ENCODE measurements around the gene COL6A2.
"Not testable (repeated sequence)": the region's sequence is repeated elsewhere in the genome, so short reads cannot be mapped to it uniquely, and the experiment has no call there.

The COL6A2 gene

GRCh38 chr21:46156678-46157077 lies 58.8 kb downstream of the COL6A2 start:
- no peak for DNase-seq (ENCODE audit: low spot score)

GRCh38 chr21:46157396-46157986 lies 59.6 kb downstream of the COL6A2 start:
- no peak for DNase-seq (ENCODE audit: low spot score)

- no peak for DNase-seq (ENCODE audit: low spot score)
Observed at GRCh38 chr21:46157987-46158451, 60.1 kb downstream of the COL6A2 start.

- DNase-seq (ENCODE audit: low spot score): no peak
Observed at GRCh38 chr21:46158666-46159300, 60.9 kb downstream of the COL6A2 start.

GRCh38 chr21:46159390-46159789 lies 61.5 kb downstream of the COL6A2 start:
- no peak for DNase-seq (ENCODE audit: low spot score)

GRCh38 chr21:46159841-46160656 lies 62.1 kb downstream of the COL6A2 start:
- DNase-seq (ENCODE audit: low spot score): no peak

GRCh38 chr21:46160657-46160906 lies 62.7 kb downstream of the COL6A2 start:
- no peak for DNase-seq (ENCODE audit: low spot score)

GRCh38 chr21:46160907-46161632 lies 63.2 kb downstream of the COL6A2 start:
- no peak for DNase-seq (ENCODE audit: low spot score)

GRCh38 chr21:46161633-46162592 lies 64.0 kb downstream of the COL6A2 start:
- DNase-seq (ENCODE audit: low spot score): no peak

- DNase-seq (ENCODE audit: low spot score): no peak
Observed at GRCh38 chr21:46163380-46163779, 65.5 kb downstream of the COL6A2 start.

GRCh38 chr21:46165098-46165497 lies 67.2 kb downstream of the COL6A2 start:
- DNase-seq (ENCODE audit: low spot score): no peak

GRCh38 chr21:46168238-46168637 lies 70.3 kb downstream of the COL6A2 start:
- no peak for DNase-seq (ENCODE audit: low spot score)

GRCh38 chr21:46168659-46169386 lies 70.9 kb downstream of the COL6A2 start:
- no peak for DNase-seq (ENCODE audit: low spot score)

- DNase-seq (ENCODE audit: low spot score): not testable (repeated sequence)
Observed at GRCh38 chr21:46170436-46171193, 72.7 kb downstream of the COL6A2 start.

GRCh38 chr21:46171585-46171984 lies 73.7 kb downstream of the COL6A2 start:
- DNase-seq (ENCODE audit: low spot score): no peak

GRCh38 chr21:46171996-46172862 lies 74.3 kb downstream of the COL6A2 start:
- no peak for DNase-seq (ENCODE audit: low spot score)

GRCh38 chr21:46172863-46173528 lies 75.1 kb downstream of the COL6A2 start:
- DNase-seq (ENCODE audit: low spot score): no peak

- DNase-seq (ENCODE audit: low spot score): no peak
Observed at GRCh38 chr21:46173573-46173972, 75.7 kb downstream of the COL6A2 start.

Measured in LoVo (cell line).